GM10266 (cell line): ENCODE data around the gene STAT5B.

Source experiments
- DNase-seq: peaks from one replicate; pipeline ENCODE4 v3.0.0; 2012; ENCODE audit errors: extremely low spot score
- TF ChIP-seq, protein P1 (sequence below): IDR thresholded peaks from 2 replicates; pipeline ENCODE4 v1.5.1; 2012; ENCODE audit warnings: mild to moderate bottlenecking, low read depth; ENCODE audit not compliant: control insufficient read depth, insufficient read depth; ENCODE audit errors: missing control alignments

STAT5B gene

DNA sequence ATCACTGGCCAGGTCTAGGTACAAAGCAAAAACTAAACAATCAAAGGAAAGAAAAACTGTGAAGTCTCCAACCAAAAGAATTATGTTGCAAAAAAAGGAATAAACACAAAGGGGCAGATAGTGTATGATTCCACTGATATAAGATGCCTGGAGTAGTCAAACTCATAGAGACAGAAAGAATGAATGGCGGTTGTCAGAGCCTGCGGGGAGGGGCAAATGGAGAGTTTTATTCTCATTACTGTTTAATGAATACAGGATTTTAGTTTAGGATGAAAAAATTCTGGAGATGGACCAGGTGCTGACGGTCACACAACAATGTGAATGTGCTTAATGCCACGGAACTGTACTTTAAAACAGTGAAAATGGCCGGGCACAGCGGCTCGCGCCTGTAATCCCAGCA lies 20.7 kb downstream of the STAT5B start:
- TF ChIP-seq, protein P1, sequence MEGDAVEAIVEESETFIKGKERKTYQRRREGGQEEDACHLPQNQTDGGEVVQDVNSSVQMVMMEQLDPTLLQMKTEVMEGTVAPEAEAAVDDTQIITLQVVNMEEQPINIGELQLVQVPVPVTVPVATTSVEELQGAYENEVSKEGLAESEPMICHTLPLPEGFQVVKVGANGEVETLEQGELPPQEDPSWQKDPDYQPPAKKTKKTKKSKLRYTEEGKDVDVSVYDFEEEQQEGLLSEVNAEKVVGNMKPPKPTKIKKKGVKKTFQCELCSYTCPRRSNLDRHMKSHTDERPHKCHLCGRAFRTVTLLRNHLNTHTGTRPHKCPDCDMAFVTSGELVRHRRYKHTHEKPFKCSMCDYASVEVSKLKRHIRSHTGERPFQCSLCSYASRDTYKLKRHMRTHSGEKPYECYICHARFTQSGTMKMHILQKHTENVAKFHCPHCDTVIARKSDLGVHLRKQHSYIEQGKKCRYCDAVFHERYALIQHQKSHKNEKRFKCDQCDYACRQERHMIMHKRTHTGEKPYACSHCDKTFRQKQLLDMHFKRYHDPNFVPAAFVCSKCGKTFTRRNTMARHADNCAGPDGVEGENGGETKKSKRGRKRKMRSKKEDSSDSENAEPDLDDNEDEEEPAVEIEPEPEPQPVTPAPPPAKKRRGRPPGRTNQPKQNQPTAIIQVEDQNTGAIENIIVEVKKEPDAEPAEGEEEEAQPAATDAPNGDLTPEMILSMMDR, result no peak

DNA sequence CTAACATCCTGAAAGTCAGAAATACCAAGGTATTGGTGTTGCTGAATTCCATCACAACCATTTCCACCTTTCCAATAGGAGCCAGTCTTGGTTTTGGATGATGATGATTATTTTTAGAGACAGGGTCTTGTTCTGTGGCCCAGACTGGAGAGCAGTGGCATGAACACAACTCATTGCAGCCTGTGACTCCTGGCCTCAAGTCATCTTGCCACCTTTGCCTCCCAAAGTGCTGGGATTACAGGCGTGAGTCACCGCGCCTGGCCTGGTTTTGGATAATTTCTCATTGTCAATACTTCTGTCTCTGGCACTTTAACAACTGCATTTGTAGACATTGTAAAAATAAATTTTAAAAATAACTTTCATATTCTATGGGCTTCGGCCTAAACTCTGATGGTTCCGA lies 22.6 kb downstream of the STAT5B start:
- TF ChIP-seq, protein P1, result no peak
- DNase-seq, result no peak

More for the DNA sequence above, 20.7 kb downstream of the STAT5B start:
- DNase-seq, result no peak

DNA sequence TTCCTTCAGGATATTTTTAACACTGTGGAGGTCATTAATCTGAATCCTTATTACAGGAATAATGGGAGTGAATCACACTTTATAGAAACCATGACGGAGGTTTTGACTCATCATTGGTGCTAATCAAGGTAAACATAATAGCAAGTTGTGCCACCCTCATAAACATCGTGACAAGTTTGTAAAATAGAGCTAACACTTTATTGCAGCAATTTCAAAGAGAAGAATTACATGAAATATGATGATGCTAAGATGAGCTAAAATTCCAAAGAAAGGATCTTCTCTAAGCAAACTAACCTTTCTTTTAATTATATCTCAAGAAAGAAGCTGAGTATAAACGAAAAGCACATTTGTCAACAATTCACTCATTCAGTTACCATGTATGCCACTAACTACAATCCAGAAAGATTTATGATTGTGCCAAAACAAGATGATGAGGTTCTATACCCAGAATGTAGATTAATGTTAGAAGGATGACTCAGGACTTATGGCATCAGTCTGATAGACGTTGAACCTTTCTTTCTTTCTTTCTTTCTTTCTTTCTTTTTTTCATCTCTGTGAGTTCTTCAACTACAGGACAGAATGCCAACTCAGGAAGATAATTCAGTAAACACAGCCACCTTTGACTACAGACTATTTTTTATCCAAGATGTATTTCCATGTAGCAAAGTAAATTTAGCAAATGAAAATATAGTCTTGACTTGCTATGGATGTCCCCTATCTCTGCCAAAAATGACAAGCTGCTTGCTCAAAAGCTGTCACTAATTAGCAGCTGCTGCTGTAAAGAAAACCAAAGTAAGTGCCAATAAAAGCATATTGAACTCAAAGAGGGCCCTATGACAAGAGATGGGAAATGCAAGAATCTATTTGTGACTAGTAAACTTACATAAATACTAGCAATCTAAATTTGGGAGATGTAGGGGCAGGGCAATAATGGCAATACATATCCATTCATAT lies 23.3 kb downstream of the STAT5B start:
- no peak for DNase-seq
- TF ChIP-seq, protein P1, result no peak

DNA sequence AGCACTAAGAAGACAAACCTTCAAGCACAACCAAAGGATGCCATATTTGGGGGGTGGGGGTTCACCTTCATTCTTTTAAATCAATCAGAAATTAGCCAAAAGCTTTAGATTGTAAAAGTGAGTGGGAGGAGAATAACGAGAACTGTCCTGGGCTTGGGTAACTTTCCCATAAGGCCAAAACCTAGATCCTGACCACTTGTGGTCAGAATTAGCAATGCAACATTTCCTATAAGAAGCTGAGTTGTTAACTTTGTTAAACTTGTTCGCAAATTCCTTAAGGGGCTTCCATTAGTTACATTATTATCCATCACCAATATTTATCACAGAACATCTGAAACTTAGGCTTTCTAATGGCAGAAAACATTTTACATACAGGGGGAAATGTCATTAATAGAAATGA lies 25.1 kb downstream of the STAT5B start:
- DNase-seq, result no peak
- TF ChIP-seq, protein P1, result no peak

DNA sequence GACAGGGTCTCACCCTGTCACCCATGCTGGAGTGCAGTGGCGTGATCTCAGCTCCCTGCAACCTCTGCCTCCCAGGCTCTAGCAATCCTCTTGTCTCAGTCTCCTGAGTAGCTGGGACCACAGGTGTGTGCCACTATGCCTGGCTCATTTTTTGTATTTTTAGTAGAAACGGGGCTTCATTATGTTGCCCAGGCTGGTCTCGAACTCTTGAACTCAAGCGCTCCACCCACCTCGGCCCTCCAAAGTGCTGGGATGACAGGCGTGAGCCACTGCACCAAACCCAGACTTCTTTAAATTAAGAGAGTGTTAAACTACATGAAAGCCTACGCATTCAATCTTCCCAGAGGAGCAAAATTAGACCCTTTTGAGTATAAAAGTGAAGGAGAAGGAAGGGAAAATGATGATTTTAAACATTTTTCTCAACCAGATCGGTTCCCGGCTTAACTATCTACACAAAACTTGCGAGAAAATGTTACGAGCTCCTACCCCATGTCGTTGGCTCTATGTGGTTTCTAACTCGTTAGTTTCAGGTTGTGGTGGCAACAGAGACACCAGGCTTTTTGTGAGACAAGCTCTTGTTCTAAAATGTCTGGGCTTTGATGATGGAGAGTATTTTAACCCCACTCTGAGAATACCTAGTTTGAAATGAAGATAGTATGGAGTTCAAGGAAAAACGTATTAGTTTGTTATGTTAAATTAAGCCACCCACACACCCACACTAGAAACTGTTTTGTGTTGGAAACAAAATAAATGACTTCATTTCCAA lies 26.3 kb downstream of the STAT5B start:
- TF ChIP-seq, protein P1, result no peak

DNA sequence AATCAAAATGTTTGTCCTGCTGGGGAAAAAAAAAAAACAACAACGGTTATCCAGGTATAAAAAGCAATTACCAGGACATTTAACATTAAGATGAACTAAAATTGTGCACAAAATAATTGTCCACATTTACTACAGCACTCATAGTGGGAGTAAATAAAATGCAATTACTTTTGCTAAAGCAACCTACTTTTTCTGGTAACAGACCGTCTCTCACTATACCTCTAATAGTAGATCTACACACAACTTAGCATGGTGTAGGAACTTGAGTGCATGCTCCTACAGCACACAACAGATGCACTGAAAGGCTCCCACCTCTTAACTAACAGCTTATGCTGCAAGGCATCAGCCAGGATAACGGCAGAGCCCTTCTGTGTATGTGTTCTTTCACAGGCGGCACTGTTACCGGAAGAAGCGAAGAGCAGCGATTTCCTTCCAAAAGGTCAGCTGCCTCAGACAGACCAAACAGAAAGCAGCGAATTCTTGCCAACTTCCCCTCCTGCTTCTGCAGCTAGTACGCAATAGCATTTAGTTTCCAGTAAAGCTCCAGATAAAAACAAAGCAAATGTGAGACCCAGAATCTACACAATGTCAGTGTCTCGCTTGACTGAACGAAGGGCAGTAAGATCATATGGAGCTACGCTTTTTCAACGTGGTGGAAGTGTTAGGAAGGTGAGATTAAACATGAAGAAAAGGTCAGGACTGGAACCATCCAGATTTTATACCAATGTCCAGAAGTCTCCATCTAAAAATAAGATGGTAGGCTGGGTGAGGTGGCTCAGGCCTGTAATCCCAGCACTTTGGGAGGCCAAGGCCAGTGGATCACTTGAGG lies 27.6 kb downstream of the STAT5B start:
- peak; percentile 67 for DNase-seq
- TF ChIP-seq, protein P1, result no peak

More for the DNA sequence above, 26.3 kb downstream of the STAT5B start:
- DNase-seq, result no peak
